Measurements from ENCODE around the gene GRIK5. TPM values are rescaled to one million over a fixed set of nuclear protein-coding genes. Genes with fewer than 3 reads are reported as not detected.

The GRIK5 gene
- total and polyA plus RNA-seq, 2 of the 8 experiments (the other 6 are each of a cell fraction or from before 2014, with no cell fraction given), result 17.8 to 42.9 TPM

- Histone ChIP-seq H3K79me2 (ENCODE audit: control insufficient read depth in 1 of 2, insufficient read depth in 2 of 2, low read length in 2 of 2) (no peaks in the 10 kb centered on the region), H3K18ac (ENCODE audit: extremely low read depth, low read length) (no peak overlapping the region), H3K9me3 (ENCODE audit: insufficient read depth in 2 of 2, low read depth in 1 of 2, low read length in 1 of 2) (no peaks in the 10 kb centered on the region), H2AFZ (ENCODE audit: low read length) (no peak overlapping the region), H4K20me1 (replicated peaks in 1 of 2; ENCODE audit: control insufficient read depth in 1 of 2, insufficient read depth in 2 of 2, low read length in 2 of 2) (peaks cover 0 to 3% of the 10 kb centered on the region in 2 experiments), H2BK12ac (ENCODE audit: low read depth, low read length) (no peak overlapping the region), H3K56ac (replicated peaks; ENCODE audit: insufficient read length, low read depth, low read length) (no peak overlapping the region), H3K79me1 (ENCODE audit: low read depth, low read length) (no peaks in the 10 kb centered on the region), H2BK120ac (replicated peaks; ENCODE audit: low read depth, low read length) (no peak overlapping the region), H2BK5ac (ENCODE audit: low read depth, low read length) (no peak overlapping the region), H3K4me2 (ENCODE audit: insufficient read depth in 1 of 2, low read depth in 2 of 2, low read length in 2 of 2) (no peak overlapping the region), H3K4ac (replicated peaks; ENCODE audit: insufficient read length, low read depth, low read length) (no peak overlapping the region), H4K91ac (replicated peaks; ENCODE audit: insufficient read length, low read length) (no peak overlapping the region), H4K8ac (ENCODE audit: extremely low read depth, insufficient read depth, low read length) (no peak overlapping the region), H3K27ac (ENCODE audit: low read depth, low read length) (no peak overlapping the region), H3K36me3 (ENCODE audit: control insufficient read depth in 2 of 4, insufficient read depth in 4 of 4, low read length in 3 of 4) (peaks cover 2 to 14% (median 6%) of the 10 kb centered on the region in 4 experiments; a peak in 4 of 8 replicates), H2BK15ac (ENCODE audit: low read length) (no peak overlapping the region), H2BK20ac (ENCODE audit: low read length) (no peak overlapping the region), H3K4me3 (ENCODE audit: extremely low read depth in 1 of 4, insufficient read depth in 2 of 4, low read depth in 3 of 4, low read length in 4 of 4) (no peak overlapping the region), H4K5ac (ENCODE audit: insufficient read length, low read depth, low read length) (no peak overlapping the region), H3K23me2 (ENCODE audit: low read depth, low read length) (no peaks in the 10 kb centered on the region), H3K23ac (ENCODE audit: insufficient read length) (no peak overlapping the region), H3K14ac (ENCODE audit: insufficient read length) (no peak overlapping the region), H2AK5ac (ENCODE audit: low read depth, low read length) (no peak overlapping the region), H3K27me3 (replicated peaks in 1 of 4; ENCODE audit: control insufficient read depth in 3 of 4, extremely low read depth in 1 of 4, insufficient read depth in 3 of 4, low read length in 3 of 4) (no peaks in the 10 kb centered on the region), H3K4me1 (replicated peaks in 1 of 4; ENCODE audit: control insufficient read depth in 3 of 4, insufficient read depth in 4 of 4, low read length in 3 of 4) (no peaks in the 10 kb centered on the region), H3K9ac (replicated peaks in 1 of 4; ENCODE audit: extremely low read depth in 1 of 4, low read depth in 3 of 4, low read length in 3 of 4) (no peak overlapping the region)
- ChIA-PET CTCF (ENCODE audit: partially characterized antibody) (interaction anchor here (0.5 to 7.6 kb wide), 5 partner anchors 10 to 372 kb away, joined by 3 to 58 read pairs (median 4); no protein-coding TSS in a partner anchor), POLR2A (ENCODE audit: partially characterized antibody) (no interaction called here)
- 87% methylated on average over 8 of the region's 11 CpGs; no CpG with 5 or more reads in 1 of the 2 experiments for WGBS, 2 experiments (ENCODE audit: extremely low coverage in 1 of 2, insufficient coverage in 1 of 2, insufficient read length in 1 of 2, insufficient replicate concordance in 2 of 2, low coverage in 1 of 2, low lambda C conversion rate in 2 of 2, missing lambda C conversion rate in 1 of 2)
- DNase-seq (ENCODE audit: low read depth in 1 of 2, low spot score in 2 of 2) (no peak), FAIRE-seq (no peak)
- TF ChIP-seq EP300 (IDR thresholded peaks at IDR 0.05; ENCODE audit: borderline replicate concordance in 1 of 2, low read depth in 2 of 2, low read length in 2 of 2) (no peak), SIRT6 (IDR thresholded peaks at IDR 0.05; ENCODE audit: low read length) (no peak), MAX (IDR thresholded peaks at IDR 0.05) (no peak), SP1 (IDR thresholded peaks at IDR 0.05; ENCODE audit: low read depth, low read length) (no peak), EGR1 (IDR thresholded peaks at IDR 0.05; ENCODE audit: borderline replicate concordance, low read depth, low read length) (no peak), EZH2 (IDR thresholded peaks at IDR 0.05; ENCODE audit: low read depth, low read length, severe bottlenecking) (no peak), E2F6 (IDR thresholded peaks at IDR 0.05) (no peak), CREB1 (IDR thresholded peaks at IDR 0.05) (no peak)
Observed at GRCh38 chr19:42018503-42019193, 51.4 kb downstream of the GRIK5 start.
